ENCODE data around the gene WDPCP.
A peak's percentile ranks its signal among the peaks of the same experiment; 100 is the strongest.

Gene WDPCP

GRCh38 chr2:63326473-63326872 lies 261.8 kb downstream of the WDPCP start:
- no peak for TF ChIP-seq TAF1 (IDR thresholded peaks at IDR 0.05; ENCODE audit: low read depth)
- TF ChIP-seq ZBTB7A (IDR thresholded peaks at IDR 0.05; ENCODE audit: low read depth), result no peak
- TF ChIP-seq RAD21 (IDR thresholded peaks at IDR 0.05; ENCODE audit: low read depth), result no peak
- TF ChIP-seq REST (IDR thresholded peaks at IDR 0.05; ENCODE audit: low read depth), result no peak

- TF ChIP-seq TCF12 (IDR thresholded peaks at IDR 0.05; ENCODE audit: low read depth) (no peak), RAD21 (IDR thresholded peaks at IDR 0.05; ENCODE audit: low read depth) (no peak), TAF1 (IDR thresholded peaks at IDR 0.05; ENCODE audit: low read depth) (no peak), TEAD4 (IDR thresholded peaks at IDR 0.05) (no peak), USF1 (IDR thresholded peaks at IDR 0.05) (no peak), CREB1 (IDR thresholded peaks at IDR 0.05; ENCODE audit: low read depth) (no peak), FOXM1 (IDR thresholded peaks at IDR 0.05; ENCODE audit: borderline replicate concordance, low read depth) (no peak), ZBTB7A (IDR thresholded peaks at IDR 0.05; ENCODE audit: low read depth) (no peak), MAX (IDR thresholded peaks at IDR 0.05) (no peak), NFIC (IDR thresholded peaks at IDR 0.05) (no peak), EP300 (IDR thresholded peaks at IDR 0.05; ENCODE audit: borderline replicate concordance) (no peak), REST (IDR thresholded peaks at IDR 0.05; ENCODE audit: low read depth) (no peak), YY1 (IDR thresholded peaks at IDR 0.05; ENCODE audit: low read depth) (no peak)
Measured at GRCh38 chr2:63320669-63321068, 267.6 kb downstream of the WDPCP start.

GRCh38 chr2:63310614-63311013 lies 277.7 kb downstream of the WDPCP start:
- TF ChIP-seq USF1 (IDR thresholded peaks at IDR 0.05) (no peak), EP300 (IDR thresholded peaks at IDR 0.05; ENCODE audit: borderline replicate concordance) (no peak), TAF1 (IDR thresholded peaks at IDR 0.05; ENCODE audit: low read depth) (no peak), MAX (IDR thresholded peaks at IDR 0.05) (no peak), TCF12 (IDR thresholded peaks at IDR 0.05; ENCODE audit: low read depth) (no peak), ZBTB7A (IDR thresholded peaks at IDR 0.05; ENCODE audit: low read depth) (no peak), CEBPB (IDR thresholded peaks at IDR 0.05) (no peak), FOXM1 (IDR thresholded peaks at IDR 0.05; ENCODE audit: borderline replicate concordance, low read depth) (no peak)

GRCh38 chr2:63301481-63301880 lies 286.8 kb downstream of the WDPCP start:
- TF ChIP-seq TCF12 (IDR thresholded peaks at IDR 0.05; ENCODE audit: low read depth), result no peak
- TF ChIP-seq USF1 (IDR thresholded peaks at IDR 0.05), result 0 out of 2 replicates have a peak, but pooled peaks have one; percentile 12
- TF ChIP-seq TAF1 (IDR thresholded peaks at IDR 0.05; ENCODE audit: low read depth), result no peak
- TF ChIP-seq EGR1 (IDR thresholded peaks at IDR 0.05), result no peak

- TF ChIP-seq REST (IDR thresholded peaks at IDR 0.05; ENCODE audit: low read depth) (no peak), RAD21 (IDR thresholded peaks at IDR 0.05; ENCODE audit: low read depth) (peak; percentile 33; the same call in 1 of the 2 replicates)
Measured at GRCh38 chr2:63300835-63301234, 287.4 kb downstream of the WDPCP start.

Measured in Ishikawa (cell line).